Measurements from ENCODE around the gene CTNS. TPM values are rescaled to one million over a fixed set of nuclear protein-coding genes. Genes with fewer than 3 reads are reported as not detected.

CTNS gene
- total RNA-seq, 4 donors from 2014 or later, result 15.0 to 141 (median 60.2) TPM

GRCh38 chr17:3689262-3690093 is 52.9 kb downstream of the CTNS start:
- peaks cover 0 to 16% of the 10 kb centered on the region in 2 donors for H3K36me3 ChIP-seq
- no peak overlapping the region for H3K27ac ChIP-seq
- intact Hi-C loops (cut with DNase I; ENCODE audit: low total_unique reads) (no loop called here), in situ Hi-C loops (cut with MboI; ENCODE audit: low sequenced_read_pairs in 4 of 4) (no loop called here)
- DNase-seq, result no peak
- TF ChIP-seq POLR2A (IDR thresholded peaks at IDR 0.05), result no peak
- no peak for TF ChIP-seq CTCF (IDR thresholded peaks at IDR 0.05 in 4 of 5, conservative IDR thresholded peaks at IDR 0.05 in 1 of 5)
- no peaks in the 10 kb centered on the region for H3K27me3 ChIP-seq
- no peak overlapping the region for H3K4me3 ChIP-seq
- no peaks in the 10 kb centered on the region for H3K9me3 ChIP-seq
- ATAC-seq, result no peak
- H3K4me1 ChIP-seq, result peaks cover 9 to 11% of the 10 kb centered on the region in 2 donors

GRCh38 chr17:3690094-3690715 is 53.6 kb downstream of the CTNS start:
- no peak overlapping the region for H3K4me3 ChIP-seq
- TF ChIP-seq POLR2A (IDR thresholded peaks at IDR 0.05), result no peak
- TF ChIP-seq CTCF (IDR thresholded peaks at IDR 0.05 in 4 of 5, conservative IDR thresholded peaks at IDR 0.05 in 1 of 5), result no peak
- no peaks in the 10 kb centered on the region for H3K9me3 ChIP-seq
- no peaks in the 10 kb centered on the region for H3K27me3 ChIP-seq
- peaks cover 0 to 16% of the 10 kb centered on the region in 2 donors for H3K36me3 ChIP-seq
- in situ Hi-C loops (cut with MboI; ENCODE audit: low sequenced_read_pairs in 4 of 4), result no loop called here
- ATAC-seq (no peak), DNase-seq (no peak)
- H3K27ac ChIP-seq, result peak overlapping the region in 2 of 4 donors; percentile 28 to 34
- H3K4me1 ChIP-seq, result peaks cover 10 to 19% of the 10 kb centered on the region in 2 donors
- intact Hi-C loops (cut with DNase I; ENCODE audit: low total_unique reads), result no loop called here

- Histone ChIP-seq H3K9me3 (no peaks in the 10 kb centered on the region), H3K4me1 (peaks cover 12 to 24% of the 10 kb centered on the region in 2 donors), H3K27ac (peak overlapping the region in 2 of 4 donors; percentile 10 to 14), H3K36me3 (peaks cover 0 to 16% of the 10 kb centered on the region in 2 donors), H3K27me3 (no peaks in the 10 kb centered on the region), H3K4me3 (no peak overlapping the region)
- intact Hi-C loops (cut with DNase I; ENCODE audit: low total_unique reads), result no loop called here
- ATAC-seq (no peak), DNase-seq (no peak)
- in situ Hi-C loops (cut with MboI; ENCODE audit: low sequenced_read_pairs in 4 of 4), result no loop called here
- peak in 1 of 5 experiments; percentile 11 for TF ChIP-seq CTCF (IDR thresholded peaks at IDR 0.05 in 4 of 5, conservative IDR thresholded peaks at IDR 0.05 in 1 of 5)
- TF ChIP-seq POLR2A (IDR thresholded peaks at IDR 0.05), result no peak
Measured at GRCh38 chr17:3691617-3692067, 55.1 kb downstream of the CTNS start.

GRCh38 chr17:3692346-3692745 is 55.8 kb downstream of the CTNS start:
- in situ Hi-C loops (cut with MboI; ENCODE audit: low sequenced_read_pairs in 4 of 4) (no loop called here), intact Hi-C loops (cut with DNase I; ENCODE audit: low total_unique reads) (no loop called here)
- Histone ChIP-seq H3K27me3 (peaks cover 0 to 4% (median 0%) of the 10 kb centered on the region in 3 donors), H3K9me3 (no peaks in the 10 kb centered on the region), H3K27ac (peak overlapping the region in 3 of 4 donors; percentile 94 to 97 (median 95)), H3K4me1 (peaks cover 13 to 24% of the 10 kb centered on the region in 2 donors), H3K36me3 (peaks cover 0 to 16% of the 10 kb centered on the region in 2 donors), H3K4me3 (no peak overlapping the region)
- ATAC-seq (no peak), DNase-seq (no peak)
- TF ChIP-seq POLR2A (IDR thresholded peaks at IDR 0.05) (no peak), CTCF (IDR thresholded peaks at IDR 0.05 in 4 of 5, conservative IDR thresholded peaks at IDR 0.05 in 1 of 5) (no peak)
